Measurements from ENCODE around the gene CRLF1. TPM values are rescaled to one million over a fixed set of nuclear protein-coding genes. Genes with fewer than 3 reads are reported as not detected.
A peak's percentile ranks its signal among the peaks of the same experiment; 100 is the strongest.

The CRLF1 gene
- total RNA-seq, 1 donor from 2014 or later = 6.0 TPM

- peaks cover 2% of the 10 kb centered on the region for H3K36me3 Mint-ChIP-seq (ENCODE audit: insufficient read depth)
- DNase-seq (ENCODE audit: low spot score, unreplicated experiment) = no peak
- H3K4me3 Mint-ChIP-seq (ENCODE audit: low read depth) = no peak overlapping the region
- no peaks in the 10 kb centered on the region for H3K9me3 Mint-ChIP-seq (ENCODE audit: low read depth)
- no peak for TF ChIP-seq CTCF (IDR thresholded peaks at IDR 0.05; ENCODE audit: unreplicated experiment)
- peaks cover 7% of the 10 kb centered on the region for H3K27me3 Mint-ChIP-seq
- H3K27ac Mint-ChIP-seq = no peak overlapping the region
- peaks cover 17% of the 10 kb centered on the region for H3K4me1 Mint-ChIP-seq (ENCODE audit: low read depth)
Observed at GRCh38 chr19:18647807-18648206, 41.2 kb upstream of the CRLF1 start.

DNA sequence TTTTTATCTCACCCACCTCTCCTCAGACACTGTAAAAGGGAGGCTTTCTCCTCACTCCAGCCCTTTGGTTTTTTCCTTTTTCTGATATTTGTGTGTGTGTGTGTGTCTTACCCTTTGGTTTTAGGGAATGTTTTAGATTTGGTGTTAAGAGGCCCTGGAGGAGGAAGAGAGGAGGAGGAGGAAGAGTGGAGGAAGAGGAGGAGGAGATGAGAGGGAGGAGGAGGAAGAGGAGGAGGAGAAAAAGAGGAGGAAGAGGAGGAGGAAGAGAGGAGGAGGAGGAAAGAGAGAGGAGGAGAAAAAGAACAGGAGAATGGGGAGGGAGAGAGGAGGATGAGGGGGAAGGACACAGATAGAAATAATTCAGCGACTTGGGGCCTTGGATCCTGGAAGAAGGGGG lies 40.8 kb upstream of the CRLF1 start:
- no peak for TF ChIP-seq CTCF (IDR thresholded peaks at IDR 0.05; ENCODE audit: unreplicated experiment)
- Mint-ChIP-seq H3K4me3 (ENCODE audit: low read depth) (no peak overlapping the region), H3K4me1 (ENCODE audit: low read depth) (peaks cover 17% of the 10 kb centered on the region), H3K27me3 (peaks cover 7% of the 10 kb centered on the region), H3K27ac (peak overlapping the region; percentile 10), H3K36me3 (ENCODE audit: insufficient read depth) (peaks cover 2% of the 10 kb centered on the region), H3K9me3 (ENCODE audit: low read depth) (no peaks in the 10 kb centered on the region)
- no peak for DNase-seq (ENCODE audit: low spot score, unreplicated experiment)

DNA sequence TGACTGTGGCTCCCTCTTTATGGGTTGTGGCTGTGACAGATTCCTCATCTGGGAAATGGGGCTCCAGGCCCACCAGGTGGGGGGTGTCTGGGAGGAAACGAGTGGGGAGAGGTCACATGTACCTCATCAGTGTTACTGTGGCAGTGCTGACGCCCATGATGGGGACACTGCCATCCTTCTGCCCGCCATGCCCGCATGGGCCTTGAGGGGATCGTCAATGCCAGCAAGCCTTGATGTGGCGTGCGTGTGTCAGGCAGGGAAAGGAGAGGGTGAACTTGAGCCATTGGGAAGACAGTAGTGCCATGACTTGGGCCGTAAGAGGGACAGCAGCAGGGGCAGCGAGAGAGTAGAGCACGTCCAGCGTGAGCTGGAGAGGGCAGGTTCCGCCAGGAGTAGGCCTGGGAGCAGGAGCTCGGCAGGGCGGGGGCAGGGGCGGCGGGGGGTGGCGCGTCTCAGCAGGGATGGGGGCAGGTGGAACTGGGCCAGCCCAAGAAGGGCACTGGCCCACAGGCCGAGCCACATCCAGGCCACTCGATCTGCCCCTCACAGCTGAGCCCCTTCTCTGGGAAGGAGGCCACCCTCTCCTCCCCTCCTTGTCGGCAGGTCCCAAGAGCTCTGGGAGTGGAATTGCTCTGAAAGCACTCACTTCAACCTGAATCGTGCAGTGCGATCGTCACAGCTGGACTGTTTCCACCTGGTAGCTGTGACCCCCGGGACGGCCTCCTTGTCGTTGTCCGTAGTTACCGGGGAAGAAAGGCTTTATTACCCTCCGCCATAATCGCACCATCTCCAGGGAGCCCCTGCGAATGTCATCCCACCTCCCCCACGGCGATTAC lies 40.2 kb upstream of the CRLF1 start:
- H3K27me3 Mint-ChIP-seq = peaks cover 7% of the 10 kb centered on the region
- H3K27ac Mint-ChIP-seq = peak overlapping the region; percentile 10
- H3K9me3 Mint-ChIP-seq (ENCODE audit: low read depth) = no peaks in the 10 kb centered on the region
- H3K4me1 Mint-ChIP-seq (ENCODE audit: low read depth) = peaks cover 17% of the 10 kb centered on the region
- H3K4me3 Mint-ChIP-seq (ENCODE audit: low read depth) = no peak overlapping the region
- no peak for DNase-seq (ENCODE audit: low spot score, unreplicated experiment)
- peaks cover 2% of the 10 kb centered on the region for H3K36me3 Mint-ChIP-seq (ENCODE audit: insufficient read depth)
- TF ChIP-seq CTCF (IDR thresholded peaks at IDR 0.05; ENCODE audit: unreplicated experiment) = no peak

DNA sequence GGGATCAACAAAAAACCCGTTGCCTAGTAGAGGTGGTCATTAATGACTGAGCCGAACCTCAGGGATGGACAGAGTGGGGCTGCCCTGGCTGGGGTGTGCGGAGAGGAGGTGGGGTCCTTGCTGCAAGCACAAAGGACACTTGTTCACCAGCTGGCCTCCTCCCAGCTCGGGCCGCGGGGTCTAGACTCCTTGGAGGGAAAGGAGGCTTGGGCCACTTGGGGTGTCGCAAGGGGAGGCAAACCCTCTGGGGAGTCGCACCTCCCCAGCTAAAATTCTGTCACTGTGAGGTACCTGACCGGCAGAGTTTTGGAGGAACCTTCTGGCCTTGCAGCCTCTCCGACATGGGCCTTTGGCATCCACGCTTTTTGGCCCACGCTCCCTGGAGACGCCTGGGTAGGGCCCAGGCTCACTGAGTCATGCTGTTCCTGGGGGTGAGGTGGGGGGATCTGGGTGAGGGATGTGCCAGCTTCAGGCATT lies 38.5 kb upstream of the CRLF1 start:
- Mint-ChIP-seq H3K36me3 (ENCODE audit: insufficient read depth) (peaks cover 2% of the 10 kb centered on the region), H3K9me3 (ENCODE audit: low read depth) (no peaks in the 10 kb centered on the region), H3K4me3 (ENCODE audit: low read depth) (no peak overlapping the region), H3K27ac (no peak overlapping the region), H3K27me3 (peaks cover 7% of the 10 kb centered on the region), H3K4me1 (ENCODE audit: low read depth) (peaks cover 14% of the 10 kb centered on the region)
- no peak for DNase-seq (ENCODE audit: low spot score, unreplicated experiment)
- no peak for TF ChIP-seq CTCF (IDR thresholded peaks at IDR 0.05; ENCODE audit: unreplicated experiment)

- Mint-ChIP-seq H3K27ac (no peak overlapping the region), H3K4me1 (ENCODE audit: low read depth) (peaks cover 10% of the 10 kb centered on the region), H3K36me3 (ENCODE audit: insufficient read depth) (peaks cover 2% of the 10 kb centered on the region), H3K27me3 (peaks cover 7% of the 10 kb centered on the region), H3K4me3 (ENCODE audit: low read depth) (no peak overlapping the region), H3K9me3 (ENCODE audit: low read depth) (no peaks in the 10 kb centered on the region)
- no peak for TF ChIP-seq CTCF (IDR thresholded peaks at IDR 0.05; ENCODE audit: unreplicated experiment)
- DNase-seq (ENCODE audit: low spot score, unreplicated experiment) = no peak
Observed at GRCh38 chr19:18644196-18645034, 37.8 kb upstream of the CRLF1 start.
